Thyroid gland (tissue), 4 donors: ENCODE data around the gene FBXO45.

Experiments
- CTCF ChIP-seq, 6 experiments: fragments of 200-600 bp in 3 of 6; fragments of 450-650 bp in 3 of 6; sonication (generic) in 3 of 6; IDR thresholded peaks; one replicate each; pipeline ENCODE4 v1.5.1; 2016 to 2019; ENCODE audit warnings: antibody characterized with exemption in 6 of 6, mild to moderate bottlenecking in 2 of 6, inconsistent platforms in 1 of 6, moderate library complexity in 1 of 6
- POLR2A ChIP-seq, 2 donors: fragments of 450-650 bp; IDR thresholded peaks; one replicate each; pipeline ENCODE4 v1.6.1; 2017; ENCODE audit warnings: antibody characterized with exemption in 2 of 2, mild to moderate bottlenecking in 2 of 2, moderate library complexity in 1 of 2

- TF ChIP-seq CTCF (IDR thresholded peaks at IDR 0.05): no peak
- no peak for TF ChIP-seq POLR2A (IDR thresholded peaks at IDR 0.05)
Measured at GRCh38 chr3:196634224-196634623, 65.8 kb downstream of the FBXO45 start.
